ENCODE results near the gene MTG1.
"Not testable (repeated sequence)": the region's sequence is repeated elsewhere in the genome, so short reads cannot be mapped to it uniquely, and the experiment has no call there.

MTG1 gene

DNA sequence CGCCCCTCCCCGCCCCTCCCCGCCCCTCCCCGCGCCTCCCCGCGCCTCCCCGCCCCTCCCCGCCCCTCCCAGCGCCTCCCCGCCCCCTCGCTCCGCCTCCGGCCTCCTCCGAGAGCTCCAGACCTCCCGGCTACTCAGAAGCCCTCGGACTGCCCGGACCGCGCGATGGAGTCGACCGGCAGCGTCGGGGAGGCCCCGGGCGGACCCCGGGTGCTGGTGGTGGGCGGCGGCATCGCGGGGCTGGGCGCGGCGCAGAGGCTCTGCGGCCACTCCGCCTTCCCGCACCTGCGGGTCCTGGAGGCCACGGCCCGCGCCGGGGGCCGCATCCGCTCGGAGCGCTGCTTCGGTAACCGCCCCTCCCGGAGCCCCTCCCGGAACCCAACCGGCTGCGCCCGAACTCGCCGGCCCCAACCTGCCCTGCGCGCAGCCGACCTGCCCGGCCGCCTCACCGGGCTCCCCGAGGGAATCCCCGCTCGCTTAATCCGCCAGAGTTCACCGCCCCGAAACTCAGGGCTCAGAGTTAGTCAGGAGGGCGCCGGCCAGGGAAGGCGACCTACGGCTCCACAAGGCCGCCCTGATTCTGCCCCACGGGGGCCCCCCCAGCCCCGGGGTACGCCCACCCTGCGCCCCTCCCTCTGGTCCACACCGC, 14.7 kb upstream of the MTG1 start, which contains the start of gene PAOX:
Gene PAOX (plus strand): TSS at position 111 of the 649 bp plus-strand sequence. CDS start 55 bp downstream, at position 166.
- peak; percentile 67 for DNase-seq (ENCODE audit: low read depth)
- H3K4me3 ChIP-seq (replicated peaks; ENCODE audit: low read depth, low read length) = peak within 1 kb of the TSS; percentile 67
- TF ChIP-seq, protein P1, sequence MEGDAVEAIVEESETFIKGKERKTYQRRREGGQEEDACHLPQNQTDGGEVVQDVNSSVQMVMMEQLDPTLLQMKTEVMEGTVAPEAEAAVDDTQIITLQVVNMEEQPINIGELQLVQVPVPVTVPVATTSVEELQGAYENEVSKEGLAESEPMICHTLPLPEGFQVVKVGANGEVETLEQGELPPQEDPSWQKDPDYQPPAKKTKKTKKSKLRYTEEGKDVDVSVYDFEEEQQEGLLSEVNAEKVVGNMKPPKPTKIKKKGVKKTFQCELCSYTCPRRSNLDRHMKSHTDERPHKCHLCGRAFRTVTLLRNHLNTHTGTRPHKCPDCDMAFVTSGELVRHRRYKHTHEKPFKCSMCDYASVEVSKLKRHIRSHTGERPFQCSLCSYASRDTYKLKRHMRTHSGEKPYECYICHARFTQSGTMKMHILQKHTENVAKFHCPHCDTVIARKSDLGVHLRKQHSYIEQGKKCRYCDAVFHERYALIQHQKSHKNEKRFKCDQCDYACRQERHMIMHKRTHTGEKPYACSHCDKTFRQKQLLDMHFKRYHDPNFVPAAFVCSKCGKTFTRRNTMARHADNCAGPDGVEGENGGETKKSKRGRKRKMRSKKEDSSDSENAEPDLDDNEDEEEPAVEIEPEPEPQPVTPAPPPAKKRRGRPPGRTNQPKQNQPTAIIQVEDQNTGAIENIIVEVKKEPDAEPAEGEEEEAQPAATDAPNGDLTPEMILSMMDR (IDR thresholded peaks at IDR 0.05; ENCODE audit: low read length, missing control alignments) = no peak

DNA sequence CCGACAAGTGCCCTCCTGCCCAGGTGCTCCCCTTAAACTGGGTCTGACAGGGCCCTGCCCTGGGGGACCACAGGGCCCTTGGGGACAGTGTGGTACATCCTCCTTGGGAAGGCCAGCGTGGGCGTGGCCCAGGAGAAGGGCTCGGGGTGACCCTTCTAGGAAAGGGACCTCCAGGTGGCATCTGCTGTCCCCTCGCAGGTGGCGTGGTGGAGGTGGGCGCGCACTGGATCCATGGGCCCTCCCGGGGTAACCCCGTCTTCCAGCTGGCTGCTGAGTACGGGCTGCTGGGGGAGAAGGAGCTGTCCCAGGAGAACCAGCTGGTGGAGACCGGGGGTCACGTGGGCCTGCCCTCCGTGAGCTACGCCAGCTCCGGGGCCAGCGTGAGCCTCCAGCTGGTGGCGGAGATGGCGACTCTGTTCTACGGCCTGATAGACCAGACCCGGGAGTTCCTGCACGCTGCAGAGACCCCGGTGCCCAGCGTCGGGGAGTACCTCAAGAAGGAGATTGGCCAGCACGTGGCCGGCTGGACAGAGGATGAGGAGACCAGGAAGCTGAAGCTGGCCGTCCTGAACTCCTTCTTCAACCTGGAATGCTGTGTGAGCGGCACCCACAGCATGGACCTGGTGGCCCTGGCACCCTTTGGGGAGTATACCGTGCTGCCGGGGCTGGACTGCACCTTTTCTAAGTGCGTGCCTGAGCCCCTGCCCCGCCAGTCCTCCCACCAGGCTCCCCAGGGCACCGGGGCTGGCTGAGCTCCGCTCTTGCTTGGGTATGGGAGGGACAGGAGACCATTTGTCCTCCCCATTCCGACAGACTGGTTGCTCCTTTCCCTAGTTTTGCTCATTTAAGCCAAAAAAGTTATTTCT, 13.9 kb upstream of the MTG1 start:
- no peak for DNase-seq (ENCODE audit: low read depth)
- H3K4me3 ChIP-seq (replicated peaks; ENCODE audit: low read depth, low read length) = peak overlapping the region; percentile 56
- TF ChIP-seq, protein P1 (IDR thresholded peaks at IDR 0.05; ENCODE audit: low read length, missing control alignments) = no peak

DNA sequence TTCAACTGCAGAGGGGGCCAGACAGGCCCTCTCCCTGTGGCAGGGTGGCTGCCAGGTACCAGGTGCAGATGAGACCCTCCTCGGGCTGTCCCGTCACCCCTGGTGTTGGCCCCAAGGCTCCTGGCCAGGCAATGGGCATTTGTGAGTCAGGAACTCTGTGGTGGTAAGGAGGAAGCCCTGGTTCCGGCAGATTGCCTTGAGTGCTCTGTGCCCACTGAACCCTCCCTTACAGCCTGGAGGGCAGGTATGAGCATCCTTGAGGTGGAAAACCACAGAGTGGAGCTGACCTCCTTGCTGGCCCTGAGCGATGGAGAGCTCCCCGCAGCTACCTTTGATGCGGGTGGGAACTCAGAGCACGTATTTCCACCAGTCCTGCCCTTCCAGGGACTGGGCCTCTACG, 12.9 kb upstream of the MTG1 start:
- DNase-seq (ENCODE audit: low read depth) = no peak
- H3K4me3 ChIP-seq (replicated peaks; ENCODE audit: low read depth, low read length) = no peak overlapping the region
- TF ChIP-seq, protein P1 (IDR thresholded peaks at IDR 0.05; ENCODE audit: low read length, missing control alignments) = no peak

DNA sequence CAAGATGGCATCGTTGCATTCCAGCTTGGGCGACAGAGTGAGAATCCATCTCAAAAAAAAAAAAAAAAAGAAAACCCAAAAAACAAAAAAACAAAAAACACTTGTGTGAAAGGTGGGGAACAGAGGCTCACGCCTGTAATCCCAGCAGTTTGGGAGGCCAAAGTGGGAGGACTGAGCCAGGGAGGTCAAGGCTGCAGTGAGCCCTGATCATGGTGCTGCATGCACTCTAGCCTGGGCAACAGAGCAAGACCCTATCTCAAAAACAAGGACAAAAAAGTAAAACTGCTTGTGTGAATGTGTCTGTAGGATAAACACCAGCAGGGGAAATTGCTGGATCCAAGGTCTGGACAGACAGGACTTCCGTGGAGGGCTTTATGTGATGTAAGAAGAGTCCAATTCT, 10.4 kb upstream of the MTG1 start:
- DNase-seq (ENCODE audit: low read depth) = no peak
- H3K4me3 ChIP-seq (replicated peaks; ENCODE audit: low read depth, low read length) = no peak overlapping the region
- TF ChIP-seq, protein P1 (IDR thresholded peaks at IDR 0.05; ENCODE audit: low read length, missing control alignments) = no peak

DNA sequence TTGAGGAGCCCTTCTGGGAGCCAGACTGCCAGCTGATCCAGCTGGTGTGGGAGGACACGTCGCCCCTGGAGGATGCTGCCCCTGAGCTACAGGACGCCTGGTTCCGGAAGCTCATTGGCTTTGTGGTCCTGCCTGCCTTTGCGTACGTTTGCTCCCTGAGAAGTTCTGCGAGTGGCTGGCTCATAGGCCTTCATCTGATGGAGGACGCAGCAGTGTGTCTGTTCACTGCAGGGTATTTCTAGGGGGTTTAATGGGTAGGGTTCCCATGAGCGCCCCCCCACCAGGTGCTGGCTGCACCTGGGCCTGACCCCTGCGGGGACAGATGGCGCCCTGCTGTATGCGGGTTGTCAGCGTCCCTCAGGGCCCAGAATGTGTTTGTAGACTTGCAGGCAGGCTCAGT, 9.9 kb upstream of the MTG1 start:
- TF ChIP-seq, protein P1 (IDR thresholded peaks at IDR 0.05; ENCODE audit: low read length, missing control alignments) = no peak
- no peak overlapping the region for H3K4me3 ChIP-seq (replicated peaks; ENCODE audit: low read depth, low read length)
- DNase-seq (ENCODE audit: low read depth) = no peak

DNA sequence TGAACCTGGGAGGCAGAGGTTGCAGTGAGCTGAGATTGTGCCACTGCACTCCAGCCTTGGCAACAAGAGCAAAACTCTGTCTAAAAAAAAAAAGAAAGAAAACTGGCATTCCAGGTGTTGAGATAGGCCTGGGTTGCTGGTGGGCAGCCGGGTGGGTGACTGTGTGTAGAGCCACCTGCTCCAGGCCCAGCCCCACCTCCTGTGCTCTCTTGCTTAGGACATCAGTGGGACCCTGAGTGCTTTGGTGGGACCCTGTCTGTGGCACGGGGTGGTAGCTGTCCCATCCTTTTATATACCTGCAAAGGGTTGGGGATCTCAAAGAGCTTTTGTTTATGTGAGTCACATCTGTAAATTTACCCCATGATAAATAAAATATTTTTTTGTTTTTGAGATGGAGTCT, 8.7 kb upstream of the MTG1 start:
- H3K4me3 ChIP-seq (replicated peaks; ENCODE audit: low read depth, low read length) = no peak overlapping the region
- TF ChIP-seq, protein P1 (IDR thresholded peaks at IDR 0.05; ENCODE audit: low read length, missing control alignments) = no peak

DNA sequence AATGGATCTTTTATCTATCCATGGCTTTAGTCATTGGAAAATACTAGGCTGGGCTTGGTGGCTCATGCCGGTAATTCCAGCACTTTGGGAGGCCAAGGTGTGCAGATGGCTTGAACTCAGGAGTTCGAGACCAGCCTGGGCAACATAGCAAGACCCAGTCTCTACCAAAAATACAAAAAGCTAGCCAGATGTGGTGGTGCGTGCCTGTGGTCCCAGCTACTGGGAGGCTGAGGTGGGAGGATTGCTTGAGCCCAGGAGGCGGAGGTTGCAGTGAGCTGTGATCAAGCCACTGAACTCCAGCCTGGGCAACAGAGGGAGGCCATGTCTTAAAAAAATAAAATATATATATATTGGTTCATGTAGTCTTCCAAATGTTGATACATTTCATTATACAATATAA, 7.0 kb upstream of the MTG1 start:
- H3K4me3 ChIP-seq (replicated peaks; ENCODE audit: low read depth, low read length); DNase-seq (ENCODE audit: low read depth): not testable (repeated sequence)

More for the DNA sequence above, 8.7 kb upstream of the MTG1 start:
- no peak for DNase-seq (ENCODE audit: low read depth)

Measured in fibroblast of pulmonary artery (primary cell).